ENCODE measurements around the gene ZNF74. TPM values are rescaled to one million over a fixed set of nuclear protein-coding genes. Genes with fewer than 3 reads are reported as not detected.

ZNF74 gene
- polyA plus RNA-seq, 1 donor from 2014 or later, result 75.6 TPM

DNA sequence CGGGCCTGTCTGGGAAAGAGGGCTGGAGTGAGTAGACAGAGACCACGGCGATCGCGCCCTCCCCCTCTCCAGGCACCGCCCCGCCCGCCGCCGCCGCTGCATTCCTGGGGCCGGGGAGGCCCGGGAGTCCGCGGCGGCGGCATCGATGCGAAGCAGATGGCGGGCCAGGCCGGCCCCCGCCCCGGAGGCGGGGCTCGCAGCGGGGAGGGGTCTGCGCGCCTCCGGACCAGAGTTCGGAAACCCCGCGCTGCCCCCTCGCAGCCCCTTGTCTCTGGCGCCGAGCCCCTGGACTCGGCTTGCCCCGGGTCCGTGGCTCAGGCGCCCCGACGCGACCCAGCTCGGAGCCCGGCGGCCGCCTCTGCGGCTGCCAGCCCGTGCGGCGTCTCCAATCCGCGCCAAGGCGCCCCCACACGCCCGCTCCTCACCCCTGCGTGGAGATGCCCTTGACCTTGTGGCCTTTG lies 42.4 kb downstream of the ZNF74 start:
- Histone ChIP-seq H4K20me1 (ENCODE audit: insufficient read depth) (peaks cover 5% of the 10 kb centered on the region), H2AFZ (ENCODE audit: low read depth, low read length) (no peak overlapping the region), H3K4me2 (ENCODE audit: low read length) (no peak overlapping the region), H3K27me3 (ENCODE audit: insufficient read depth, low read depth, low read length) (peaks cover 64% of the 10 kb centered on the region), H3K9me2 (ENCODE audit: insufficient read depth, low read length) (no peaks in the 10 kb centered on the region), H3K9ac (ENCODE audit: low read length) (no peak overlapping the region), H3K4me3 (ENCODE audit: low read length) (peak overlapping the region; percentile 55), H3F3A (ENCODE audit: insufficient read depth, low read length, poor library complexity, severe bottlenecking) (no peaks in the 10 kb centered on the region), H3K79me2 (replicated peaks; ENCODE audit: insufficient read depth, low read length) (no peaks in the 10 kb centered on the region), H3K9me3 (ENCODE audit: low read length) (no peaks in the 10 kb centered on the region), H3K36me3 (ENCODE audit: insufficient read depth, low read length) (no peaks in the 10 kb centered on the region), H3K27ac (ENCODE audit: low read length) (no peak overlapping the region)
- TF ChIP-seq MXI1 (conservative IDR thresholded peaks at IDR 0.05; ENCODE audit: poor library complexity, severe bottlenecking), result no peak
- TF ChIP-seq EP300 (conservative IDR thresholded peaks at IDR 0.05; ENCODE audit: poor library complexity, severe bottlenecking), result no peak
- no peak for TF ChIP-seq RAD21 (conservative IDR thresholded peaks at IDR 0.05)
- no peak for TF ChIP-seq EZH2 (IDR thresholded peaks at IDR 0.05; ENCODE audit: borderline replicate concordance, insufficient read depth, low read length, poor library complexity, severe bottlenecking)
- TF ChIP-seq POLR2AphosphoS5 (IDR thresholded peaks at IDR 0.05), result no peak

DNA sequence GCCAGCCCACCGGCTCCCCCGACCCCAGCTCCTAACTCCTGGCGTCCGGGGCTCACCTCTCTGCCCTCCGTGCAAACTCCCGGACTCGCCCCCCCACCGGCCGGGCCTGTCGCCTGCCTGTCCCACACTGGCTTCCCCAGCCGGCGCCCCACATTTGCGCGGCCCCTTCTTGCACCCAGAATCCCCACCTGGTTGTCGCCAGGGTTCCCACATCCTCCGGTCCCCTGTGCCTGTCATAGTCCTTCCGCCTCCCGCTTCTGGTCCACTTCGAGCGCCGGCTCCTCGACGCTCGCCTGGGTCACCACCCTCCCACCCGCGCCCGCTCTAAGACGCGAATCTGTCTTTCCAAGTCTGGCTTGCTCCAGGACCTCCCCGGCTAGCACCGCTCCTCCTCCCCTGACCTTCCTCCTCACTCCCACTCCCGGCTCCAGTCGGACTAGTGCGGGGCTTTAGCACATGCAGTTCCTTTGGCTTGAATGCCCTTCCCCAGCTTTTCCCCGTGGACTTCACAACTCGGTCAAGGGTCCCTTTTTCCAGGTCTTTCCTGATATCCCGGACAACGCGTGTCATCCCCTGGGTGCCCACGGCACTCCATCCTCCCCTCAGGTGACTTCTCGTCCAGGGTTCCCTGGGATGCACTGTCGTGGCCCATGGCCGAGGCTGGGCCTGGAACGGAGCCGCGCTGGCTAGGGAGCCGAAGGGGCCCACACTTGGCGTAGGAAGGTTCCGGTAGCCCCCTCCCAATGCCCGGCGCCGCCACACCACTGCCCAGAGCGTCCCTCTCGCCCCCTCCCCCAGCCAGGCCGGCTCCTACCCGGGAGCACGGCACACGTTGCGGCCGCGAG lies 43.0 kb downstream of the ZNF74 start:
- H3K27ac ChIP-seq (ENCODE audit: low read length), result no peak overlapping the region
- no peak overlapping the region for H2AFZ ChIP-seq (ENCODE audit: low read depth, low read length)
- peaks cover 5% of the 10 kb centered on the region for H4K20me1 ChIP-seq (ENCODE audit: insufficient read depth)

DNA sequence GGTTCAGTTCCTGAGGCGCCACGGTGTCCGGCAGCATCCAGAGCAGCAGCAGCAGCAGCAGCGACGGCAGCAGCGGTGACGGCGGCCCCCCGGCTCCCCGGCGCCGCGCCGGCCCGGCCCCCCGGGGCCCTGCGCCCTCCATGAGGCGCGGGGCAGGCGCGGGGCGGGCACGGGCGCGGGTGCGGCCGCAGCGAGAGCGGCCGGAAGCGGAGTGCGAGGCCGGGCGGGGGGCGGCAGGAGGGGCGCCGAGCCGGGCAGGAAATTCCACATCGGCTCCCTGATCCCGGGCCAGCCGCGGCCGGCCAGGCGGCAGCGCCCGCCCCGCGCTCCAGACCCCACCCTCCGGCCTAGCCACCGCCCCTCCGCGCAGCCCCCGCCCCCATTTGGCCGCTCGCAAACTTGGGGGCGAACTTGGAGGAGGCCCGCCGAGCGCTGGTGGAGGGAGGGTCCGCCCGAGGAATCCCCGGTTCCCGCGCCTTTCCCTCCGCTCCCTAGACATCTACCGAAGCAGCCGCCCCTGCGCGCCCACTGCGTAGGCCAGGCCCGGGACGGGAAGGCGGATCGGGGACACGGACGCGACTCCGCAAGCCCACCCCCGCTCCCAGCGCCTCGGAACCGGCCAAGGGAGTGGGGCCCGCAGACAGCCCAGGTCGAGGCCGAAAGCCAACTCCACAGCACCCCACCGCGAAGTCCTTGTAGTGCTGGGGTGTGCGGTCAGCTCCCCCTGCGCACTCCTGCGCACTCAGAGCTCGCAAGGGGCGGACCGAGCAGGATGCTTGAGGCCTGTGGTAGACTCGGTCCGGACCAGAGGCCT lies 43.9 kb downstream of the ZNF74 start, which contains the start of gene SCARF2:
Gene SCARF2, minus strand, starts transcription at position 213 of the 814 bp plus-strand sequence. Its CDS starts 71 bp downstream, at position 142.
- Histone ChIP-seq H3K9ac (ENCODE audit: low read length) (peak within 1 kb of the TSS; percentile 12), H3K9me3 (ENCODE audit: low read length) (no peaks in the 10 kb centered on the region), H3K36me3 (ENCODE audit: insufficient read depth, low read length) (no peaks in the 10 kb centered on the region), H3K27ac (ENCODE audit: low read length) (no peak within 1 kb of the TSS), H3K27me3 (ENCODE audit: insufficient read depth, low read depth, low read length) (peaks cover 52% of the 10 kb centered on the region), H3K9me2 (ENCODE audit: insufficient read depth, low read length) (no peaks in the 10 kb centered on the region), H3K4me3 (ENCODE audit: low read length) (peak within 1 kb of the TSS; percentile 60), H3F3A (ENCODE audit: insufficient read depth, low read length, poor library complexity, severe bottlenecking) (no peaks in the 10 kb centered on the region), H3K4me2 (ENCODE audit: low read length) (no peak within 1 kb of the TSS), H4K20me1 (ENCODE audit: insufficient read depth) (peaks cover 5% of the 10 kb centered on the region), H2AFZ (ENCODE audit: low read depth, low read length) (no peak within 1 kb of the TSS), H3K79me2 (replicated peaks; ENCODE audit: insufficient read depth, low read length) (no peaks in the 10 kb centered on the region)
- TF ChIP-seq, protein P1, sequence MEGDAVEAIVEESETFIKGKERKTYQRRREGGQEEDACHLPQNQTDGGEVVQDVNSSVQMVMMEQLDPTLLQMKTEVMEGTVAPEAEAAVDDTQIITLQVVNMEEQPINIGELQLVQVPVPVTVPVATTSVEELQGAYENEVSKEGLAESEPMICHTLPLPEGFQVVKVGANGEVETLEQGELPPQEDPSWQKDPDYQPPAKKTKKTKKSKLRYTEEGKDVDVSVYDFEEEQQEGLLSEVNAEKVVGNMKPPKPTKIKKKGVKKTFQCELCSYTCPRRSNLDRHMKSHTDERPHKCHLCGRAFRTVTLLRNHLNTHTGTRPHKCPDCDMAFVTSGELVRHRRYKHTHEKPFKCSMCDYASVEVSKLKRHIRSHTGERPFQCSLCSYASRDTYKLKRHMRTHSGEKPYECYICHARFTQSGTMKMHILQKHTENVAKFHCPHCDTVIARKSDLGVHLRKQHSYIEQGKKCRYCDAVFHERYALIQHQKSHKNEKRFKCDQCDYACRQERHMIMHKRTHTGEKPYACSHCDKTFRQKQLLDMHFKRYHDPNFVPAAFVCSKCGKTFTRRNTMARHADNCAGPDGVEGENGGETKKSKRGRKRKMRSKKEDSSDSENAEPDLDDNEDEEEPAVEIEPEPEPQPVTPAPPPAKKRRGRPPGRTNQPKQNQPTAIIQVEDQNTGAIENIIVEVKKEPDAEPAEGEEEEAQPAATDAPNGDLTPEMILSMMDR (IDR thresholded peaks at IDR 0.05; ENCODE audit: poor library complexity, severe bottlenecking), result no peak
- peak; percentile 77 for TF ChIP-seq EZH2 (IDR thresholded peaks at IDR 0.05; ENCODE audit: borderline replicate concordance, insufficient read depth, low read length, poor library complexity, severe bottlenecking)
- no peak for TF ChIP-seq SMC3 (conservative IDR thresholded peaks at IDR 0.05; ENCODE audit: poor library complexity)
- no peak for TF ChIP-seq EP300 (conservative IDR thresholded peaks at IDR 0.05; ENCODE audit: poor library complexity, severe bottlenecking)

More for the DNA sequence above, 43.0 kb downstream of the ZNF74 start:
- peaks cover 58% of the 10 kb centered on the region for H3K27me3 ChIP-seq (ENCODE audit: insufficient read depth, low read depth, low read length)
- H3K4me3 ChIP-seq (ENCODE audit: low read length), result peak overlapping the region; percentile 55
- H3K9ac ChIP-seq (ENCODE audit: low read length), result no peak overlapping the region
- H3K4me2 ChIP-seq (ENCODE audit: low read length), result no peak overlapping the region
- no peaks in the 10 kb centered on the region for H3F3A ChIP-seq (ENCODE audit: insufficient read depth, low read length, poor library complexity, severe bottlenecking)
- no peaks in the 10 kb centered on the region for H3K79me2 ChIP-seq (replicated peaks; ENCODE audit: insufficient read depth, low read length)
- no peaks in the 10 kb centered on the region for H3K9me2 ChIP-seq (ENCODE audit: insufficient read depth, low read length)
- H3K36me3 ChIP-seq (ENCODE audit: insufficient read depth, low read length), result no peaks in the 10 kb centered on the region
- no peak for TF ChIP-seq SMC3 (conservative IDR thresholded peaks at IDR 0.05; ENCODE audit: poor library complexity)
- TF ChIP-seq EZH2 (IDR thresholded peaks at IDR 0.05; ENCODE audit: borderline replicate concordance, insufficient read depth, low read length, poor library complexity, severe bottlenecking), result peak; percentile 9
- H3K9me3 ChIP-seq (ENCODE audit: low read length), result no peaks in the 10 kb centered on the region

Measured in neural cell (in vitro differentiated cells).